GM19025 (cell line): Measurements from ENCODE around the gene MYO1G.
"Not testable (repeated sequence)": the region's sequence is repeated elsewhere in the genome, so short reads cannot be mapped to it uniquely, and the experiment has no call there.

Source experiments
- ATAC-seq: cut with Tn5 transposase; IDR thresholded peaks from one replicate; pipeline ENCODE4 v1.9.1; 2021; ENCODE audit warnings: mild to moderate bottlenecking, low read depth, moderate library complexity; ENCODE audit not compliant: unreplicated experiment

MYO1G gene

GRCh38 chr7:44978511-44979366, at the start of gene MYO1G:
Gene MYO1G (minus strand): TSS chr7:44979015. CDS start chr7:44978961, 54 bp downstream.
- ATAC-seq: peak; percentile 57

- ATAC-seq: no peak
These were observed 49.5 kb upstream of the MYO1G start for GRCh38 chr7:45028138-45028919.

- ATAC-seq: peak; percentile 8
These were observed 48.9 kb upstream of the MYO1G start for GRCh38 chr7:45027774-45028114.

GRCh38 chr7:45026984-45027773, 48.4 kb upstream of the MYO1G start:
- ATAC-seq: peak; percentile 54

GRCh38 chr7:45026013-45026412, 47.2 kb upstream of the MYO1G start:
- no peak for ATAC-seq

GRCh38 chr7:45025473-45025872, 46.7 kb upstream of the MYO1G start:
- ATAC-seq: not testable (repeated sequence)

- no peak for ATAC-seq
These were observed 45.4 kb upstream of the MYO1G start for GRCh38 chr7:45024126-45024744.

GRCh38 chr7:45021604-45022296, 42.9 kb upstream of the MYO1G start:
- ATAC-seq: peak; percentile 63

- no peak for ATAC-seq
These were observed 42.1 kb upstream of the MYO1G start for GRCh38 chr7:45020915-45021314.

GRCh38 chr7:45017253-45017652, 38.4 kb upstream of the MYO1G start:
- ATAC-seq: no peak

- no peak for ATAC-seq
These were observed 36.5 kb upstream of the MYO1G start for GRCh38 chr7:45015313-45015712.

GRCh38 chr7:45013465-45013967, 34.7 kb upstream of the MYO1G start:
- ATAC-seq: no peak

GRCh38 chr7:45007571-45008328, 28.9 kb upstream of the MYO1G start:
- ATAC-seq: peak; percentile 78

GRCh38 chr7:45007106-45007505, 28.3 kb upstream of the MYO1G start:
- no peak for ATAC-seq

- ATAC-seq: no peak
These were observed 25.0 kb upstream of the MYO1G start for GRCh38 chr7:45003789-45004188.

- no peak for ATAC-seq
These were observed 23.0 kb upstream of the MYO1G start for GRCh38 chr7:45001826-45002225.

GRCh38 chr7:45001138-45001694, 22.4 kb upstream of the MYO1G start:
- no peak for ATAC-seq
